Erythroblast (primary cell): ENCODE measurements around the gene ZFYVE19.

Experiments used
- GATA1 ChIP-seq: IDR thresholded peaks from 2 replicates; pipeline ENCODE4 v1.6.1; 2011; ENCODE audit warnings: low read depth, mild to moderate bottlenecking, control low read depth, low read length, moderate library complexity
- POLR2A ChIP-seq: IDR thresholded peaks from 2 replicates; pipeline ENCODE4 v1.6.1; 2011; ENCODE audit warnings: mild to moderate bottlenecking, low read length

- TF ChIP-seq POLR2A = no peak
- no peak for TF ChIP-seq GATA1
These were observed 35.6 kb upstream of the ZFYVE19 start for GRCh38 chr15:40771242-40771641.
